SK-MEL-5 (cell line): ENCODE results near the gene NLRP6. TPM values are rescaled to one million over a fixed set of nuclear protein-coding genes. Genes with fewer than 3 reads are reported as not detected.
"Not testable (repeated sequence)": the region's sequence is repeated elsewhere in the genome, so short reads cannot be mapped to it uniquely, and the experiment has no call there.

Source experiments
- DNase-seq: peaks from one replicate; pipeline ENCODE4 v3.0.0-alpha.2; 2016; ENCODE audit warnings: low read depth, low spot score
- in situ Hi-C: cut with HindIII; loops from 2 replicates; pipeline ENCODE4 v1.10.0; 2016; ENCODE audit warnings: low sequenced_read_pairs, high pct_unique_total_duplicates, low pct_unique_long_range_greater_than_20kb
- small RNA-seq, 2 experiments: library from RNA; depleted of rRNA; stranded (forward); fragments of <200 nt; gene quantifications; one replicate each; pipeline ENCODE3, GENCODE V24; 2014
- total RNA-seq: library from RNA; depleted of rRNA; stranded (reverse); fragments of >200 nt; shearing (Covaris generic); gene quantifications from 2 replicates; pipeline ENCODE4 v1.2.3, GENCODE V29; 2014; rRNA removed

NLRP6 gene
- total RNA-seq, 1 experiment from 2014 or later: 0.11 TPM

GRCh38 chr11:326592-326841, 48.3 kb downstream of the NLRP6 start:
- DNase-seq: no peak
- in situ Hi-C loops: no loop called here

- no peak for DNase-seq
- in situ Hi-C loops: no loop called here
Measured at GRCh38 chr11:326842-327580, 48.8 kb downstream of the NLRP6 start.

GRCh38 chr11:327581-327923, 49.3 kb downstream of the NLRP6 start:
- no peak for DNase-seq
- in situ Hi-C loops: no loop called here

GRCh38 chr11:328012-328411, 49.8 kb downstream of the NLRP6 start:
- in situ Hi-C loops: no loop called here
- no peak for DNase-seq

GRCh38 chr11:328516-329100, 50.4 kb downstream of the NLRP6 start:
- in situ Hi-C loops: not testable (repeated sequence)

GRCh38 chr11:329886-330253, 51.7 kb downstream of the NLRP6 start:
- DNase-seq: no peak
- in situ Hi-C loops: no loop called here

More at GRCh38 chr11:328516-329100, 50.4 kb downstream of the NLRP6 start:
- not testable (repeated sequence) for DNase-seq

- in situ Hi-C loops: no loop called here
- no peak for DNase-seq
Measured at GRCh38 chr11:330307-330693, 52.1 kb downstream of the NLRP6 start.

- in situ Hi-C loops: no loop called here
- DNase-seq: no peak
Measured at GRCh38 chr11:330694-331357, 52.6 kb downstream of the NLRP6 start.

GRCh38 chr11:331358-332060, 53.3 kb downstream of the NLRP6 start:
- in situ Hi-C loops: no loop called here
- no peak for DNase-seq

GRCh38 chr11:332651-333480, 54.7 kb downstream of the NLRP6 start:
- in situ Hi-C loops: no loop called here
- DNase-seq: no peak

GRCh38 chr11:333616-334263, 55.5 kb downstream of the NLRP6 start:
- in situ Hi-C loops, DNase-seq: not testable (repeated sequence)

- no peak for DNase-seq
- in situ Hi-C loops: no loop called here
Measured at GRCh38 chr11:334264-334994, 56.2 kb downstream of the NLRP6 start.

Small RNA genes lying within 50 kb of the gene (small RNA-seq; reads per million reads assigned to genes)
- gene AC136475.6: 0 reads per million in 2 experiments

Other genes with a start within 250 kb of the NLRP6 start
- not detected in 2 replicates for gene SCGB1C1, start 85.3 kb upstream of the NLRP6 start, total RNA-seq
- 15.5 and 16.3 TPM in 2 replicates for gene BET1L, start 71.0 kb upstream of the NLRP6 start, total RNA-seq
- gene RIC8A, start 70.7 kb upstream of the NLRP6 start, total RNA-seq: 93.8 and 117 TPM in 2 replicates
- gene SIRT3, start 42.1 kb upstream of the NLRP6 start, total RNA-seq: 8.4 and 8.8 TPM in 2 replicates
- 133 and 140 TPM in 2 replicates for gene PSMD13, start 41.4 kb upstream of the NLRP6 start, total RNA-seq
- 12.6 and 14.9 TPM in 2 replicates for gene PGGHG, start 10.7 kb downstream of the NLRP6 start, total RNA-seq
- gene IFITM5, start 21.1 kb downstream of the NLRP6 start, total RNA-seq: not detected in 2 replicates
- gene IFITM2, start 29.4 kb downstream of the NLRP6 start, total RNA-seq: 4.2 and 8.0 TPM in 2 replicates
- gene IFITM1, start 35.6 kb downstream of the NLRP6 start, total RNA-seq: 0.32 and 0.79 TPM in 2 replicates
- 30.3 and 40.0 TPM in 2 replicates for gene IFITM3, start 42.5 kb downstream of the NLRP6 start, total RNA-seq
- gene B4GALNT4, start 91.1 kb downstream of the NLRP6 start, total RNA-seq: 1.1 and 1.4 TPM in 2 replicates
- not detected in 2 replicates for gene PKP3, start 115.8 kb downstream of the NLRP6 start, total RNA-seq
- gene SIGIRR, start 136.6 kb downstream of the NLRP6 start, total RNA-seq: 23.4 and 25.6 TPM in 2 replicates
- gene ANO9, start 163.6 kb downstream of the NLRP6 start, total RNA-seq: not detected in 2 replicates
- gene PTDSS2, start 171.9 kb downstream of the NLRP6 start, total RNA-seq: 41.7 and 45.6 TPM in 2 replicates
- 178 and 180 TPM in 2 replicates for gene RNH1, start 228.8 kb downstream of the NLRP6 start, total RNA-seq